GM18861 (cell line): Measurements from ENCODE around the gene MAGOH.
"Not testable (repeated sequence)": the region's sequence is repeated elsewhere in the genome, so short reads cannot be mapped to it uniquely, and the experiment has no call there.

Experiments used
- ATAC-seq: cut with Tn5 transposase; IDR thresholded peaks from one replicate; pipeline ENCODE4 v1.9.1; 2021; ENCODE audit not compliant: unreplicated experiment

Gene MAGOH

DNA sequence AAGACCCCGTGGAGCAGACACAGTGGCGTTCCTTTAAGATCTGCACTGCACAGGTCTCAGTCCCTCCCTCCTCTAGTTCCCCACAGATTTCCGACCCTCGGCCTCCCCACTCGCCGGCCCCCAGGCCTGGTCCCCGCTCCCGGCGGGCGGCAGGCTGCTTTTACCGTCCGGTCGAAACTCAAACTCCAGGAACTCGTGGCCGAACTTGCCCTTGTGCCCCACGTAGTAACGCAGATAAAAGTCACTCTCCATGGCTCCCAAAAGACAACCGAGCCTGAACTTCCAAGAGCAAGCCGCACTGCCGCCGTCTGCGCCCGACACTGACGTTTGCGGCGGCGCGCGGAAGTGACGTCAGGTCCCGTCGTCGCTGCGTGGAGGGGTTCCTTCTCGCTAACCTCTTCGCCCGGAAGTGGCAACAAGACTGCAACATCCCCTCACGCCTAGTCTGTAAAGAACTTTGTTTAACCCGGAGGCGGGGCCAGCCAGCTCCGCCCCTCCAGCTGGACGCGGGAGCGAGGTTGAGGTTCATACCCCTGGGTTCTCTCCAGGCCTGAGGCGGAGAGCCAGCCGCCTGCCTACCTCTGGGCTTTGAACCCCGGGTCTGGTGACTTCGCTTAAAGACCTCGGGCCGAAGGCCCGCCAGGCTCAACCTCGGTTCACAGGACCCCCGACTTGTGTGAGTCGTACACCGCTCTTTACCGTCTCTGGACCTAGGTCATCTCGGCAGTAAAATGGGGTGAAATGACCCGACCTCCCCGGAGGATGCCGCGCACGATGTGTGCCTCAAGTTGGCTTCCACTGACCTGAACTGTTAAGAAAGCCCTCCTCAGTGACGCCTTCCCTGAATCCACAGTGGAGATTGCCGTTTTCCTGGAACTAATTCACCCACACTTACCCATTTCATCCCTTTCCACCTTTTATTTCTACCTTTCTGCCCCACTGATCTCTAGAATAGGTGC, at the start of gene MAGOH:
Gene MAGOH (minus strand): TSS at position 322 of the 959 bp plus-strand sequence. CDS start 70 bp downstream, at position 252.
- ATAC-seq, result peak; percentile 95

DNA sequence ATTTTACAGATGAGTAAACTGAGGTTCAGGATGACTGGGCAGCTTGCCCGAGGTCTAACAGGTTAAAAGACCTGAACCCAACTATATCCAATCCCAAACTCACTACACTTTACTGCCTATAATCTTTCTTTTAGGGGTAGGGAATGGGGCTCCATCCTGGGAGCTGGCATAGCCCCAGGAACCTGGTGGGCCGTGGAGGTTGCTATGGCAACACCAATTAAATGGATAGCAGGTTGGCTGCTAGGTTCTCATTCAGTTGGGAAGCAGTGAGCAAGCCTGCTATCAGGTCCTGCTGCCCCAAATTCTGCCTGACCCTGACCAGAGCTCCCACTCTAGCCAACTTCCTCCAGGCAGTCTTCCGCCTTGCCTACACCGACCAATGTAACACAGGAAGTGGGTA, 48.6 kb upstream of the MAGOH start:
- no peak for ATAC-seq

DNA sequence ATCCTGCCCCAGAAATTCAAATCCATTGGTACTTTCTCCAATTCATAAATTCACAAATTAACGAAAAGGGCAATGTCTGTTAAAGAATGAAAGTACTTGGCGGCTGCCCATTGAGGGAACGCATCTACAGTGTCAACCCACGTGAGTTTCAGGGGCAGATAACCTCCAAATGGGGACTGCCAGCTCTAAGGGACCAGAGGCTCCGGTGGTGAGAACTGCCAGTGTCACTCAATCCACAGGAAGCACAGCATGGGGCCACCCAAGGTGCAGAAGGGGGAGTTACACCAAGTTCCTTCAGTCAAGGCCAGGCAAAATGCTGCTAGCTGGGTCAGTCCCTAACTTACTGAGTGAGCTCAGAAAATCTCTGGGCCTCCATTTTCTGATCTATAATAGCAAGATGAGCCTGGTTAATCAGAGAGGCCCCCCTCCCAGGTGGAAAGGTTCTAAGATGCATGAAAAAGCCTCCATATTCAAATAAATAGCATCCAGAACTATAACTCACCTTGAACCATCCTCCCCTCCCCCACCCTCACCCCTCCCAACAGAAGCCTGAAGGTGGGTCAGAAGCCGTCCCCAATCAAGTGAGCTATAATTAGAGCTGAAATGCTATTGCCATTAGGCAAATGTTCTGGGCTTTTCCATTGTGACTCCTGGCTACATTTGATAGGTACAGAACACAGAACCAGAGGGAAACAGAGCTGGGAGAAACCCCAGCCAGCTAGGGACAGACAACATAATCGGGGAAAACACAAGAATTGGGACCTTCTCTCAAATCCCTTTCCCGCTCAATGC, 47.8 kb upstream of the MAGOH start:
- no peak for ATAC-seq

DNA sequence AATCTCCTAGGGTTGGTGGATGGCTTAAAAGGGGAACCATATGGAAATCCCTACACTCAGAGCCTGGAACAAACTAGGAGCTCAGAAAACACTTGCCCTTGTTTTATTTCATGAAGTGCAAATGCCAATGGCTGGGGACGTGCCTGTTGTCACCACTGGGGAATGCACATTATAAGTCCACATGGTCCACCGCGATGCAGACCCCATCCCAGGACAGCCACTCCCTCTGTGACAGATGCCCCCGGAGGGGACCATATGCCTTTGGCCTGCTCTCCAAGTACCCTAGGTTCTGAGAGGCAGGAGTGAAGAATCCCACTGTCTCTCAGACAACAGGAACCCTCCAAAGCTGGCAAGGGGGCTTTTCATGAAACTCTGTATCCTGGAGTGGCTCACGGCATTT, 47.2 kb upstream of the MAGOH start:
- ATAC-seq, result no peak

DNA sequence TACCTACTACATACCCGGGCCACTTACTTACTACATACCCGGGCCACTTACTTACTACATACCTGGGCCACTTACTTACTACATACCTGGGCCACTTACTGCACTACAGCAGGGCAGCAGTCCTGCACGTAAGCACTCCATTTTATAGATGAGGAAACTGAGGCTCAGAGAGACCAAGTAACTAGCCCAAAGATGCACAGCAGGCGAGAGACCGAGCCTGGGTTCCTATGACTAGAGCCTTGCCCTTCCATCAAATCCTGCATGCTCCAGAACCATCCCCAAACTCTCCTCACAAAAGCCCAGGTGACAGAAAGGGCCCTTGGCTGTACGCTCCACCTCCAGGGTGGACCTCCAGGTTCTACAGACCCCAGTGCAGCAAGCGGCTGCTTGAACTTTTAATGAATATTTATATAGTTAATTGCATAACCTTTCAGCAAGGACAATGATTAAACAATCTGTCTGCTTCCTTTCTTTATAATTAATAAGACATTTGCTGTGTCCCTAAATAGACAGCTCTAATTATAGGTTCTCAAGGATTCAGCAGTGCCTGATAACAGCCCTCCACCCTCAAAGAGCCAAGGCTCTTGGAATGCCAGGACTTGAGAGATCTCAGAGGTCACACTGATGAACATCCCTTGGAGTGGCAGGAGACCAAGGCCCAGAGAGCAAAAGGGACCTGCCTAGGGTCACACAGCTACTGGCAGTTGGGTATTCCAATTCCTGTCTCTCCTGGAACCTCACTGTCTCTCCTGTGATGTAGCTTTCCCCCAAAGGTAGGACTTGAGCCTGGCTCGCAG, 46.1 kb upstream of the MAGOH start:
- no peak for ATAC-seq

DNA sequence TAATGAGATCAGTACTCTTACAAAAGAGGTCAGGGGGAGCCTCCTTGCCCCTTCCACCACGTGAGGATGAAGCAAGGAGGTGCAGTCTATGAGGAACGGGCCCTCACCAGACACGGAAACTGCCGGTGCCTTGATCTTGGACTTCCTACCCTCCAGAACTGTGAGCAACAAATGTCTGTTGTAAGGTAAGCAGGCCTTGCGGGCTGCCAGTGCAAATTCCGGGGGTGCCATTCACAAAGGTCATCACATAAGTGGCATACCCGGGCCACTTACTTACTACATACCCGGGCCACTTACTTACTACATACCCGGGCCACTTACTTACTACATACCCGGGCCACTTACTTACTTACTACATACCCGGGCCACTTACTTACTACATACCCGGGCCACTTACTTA, 44.8 kb upstream of the MAGOH start:
- not testable (repeated sequence) for ATAC-seq

DNA sequence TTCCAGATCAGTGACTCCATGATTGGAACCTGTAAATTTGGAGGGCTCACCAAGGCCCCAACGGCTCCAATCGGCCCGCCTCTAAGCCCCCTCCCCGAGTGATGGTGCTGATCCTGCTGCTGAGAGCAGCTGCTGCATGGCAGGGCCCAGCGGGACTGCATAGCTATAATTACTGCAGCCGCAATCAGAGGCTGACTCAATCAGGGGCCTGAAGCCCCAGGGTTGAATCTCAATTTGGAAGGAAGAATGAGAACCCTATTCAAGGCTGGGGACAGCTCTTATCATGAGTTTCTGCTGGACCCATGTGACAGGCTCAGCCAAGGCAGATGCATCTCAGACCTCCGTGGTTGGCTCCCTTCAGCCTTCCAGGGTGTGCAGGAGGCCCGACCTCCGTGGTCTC, 42.8 kb upstream of the MAGOH start:
- ATAC-seq, result no peak

DNA sequence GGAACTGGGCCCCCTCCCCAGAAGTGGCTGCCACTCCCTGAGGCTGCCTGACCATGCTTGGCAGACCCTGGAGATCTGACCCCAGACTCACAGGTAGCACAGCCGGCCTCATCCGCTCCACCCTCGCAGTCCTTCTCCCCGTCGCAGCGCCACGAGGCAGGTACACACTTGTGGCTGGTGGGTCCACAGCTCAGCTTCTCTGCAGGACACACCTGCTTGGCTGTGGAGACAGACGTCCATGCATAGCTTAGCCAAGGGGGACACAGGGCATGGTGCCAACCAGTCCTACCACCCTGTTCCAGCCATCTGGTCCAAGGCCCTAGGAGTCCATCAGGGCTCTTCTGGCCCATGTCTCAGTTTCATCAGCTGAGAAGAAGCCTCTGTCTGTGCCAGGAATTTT, 42.2 kb upstream of the MAGOH start:
- no peak for ATAC-seq

DNA sequence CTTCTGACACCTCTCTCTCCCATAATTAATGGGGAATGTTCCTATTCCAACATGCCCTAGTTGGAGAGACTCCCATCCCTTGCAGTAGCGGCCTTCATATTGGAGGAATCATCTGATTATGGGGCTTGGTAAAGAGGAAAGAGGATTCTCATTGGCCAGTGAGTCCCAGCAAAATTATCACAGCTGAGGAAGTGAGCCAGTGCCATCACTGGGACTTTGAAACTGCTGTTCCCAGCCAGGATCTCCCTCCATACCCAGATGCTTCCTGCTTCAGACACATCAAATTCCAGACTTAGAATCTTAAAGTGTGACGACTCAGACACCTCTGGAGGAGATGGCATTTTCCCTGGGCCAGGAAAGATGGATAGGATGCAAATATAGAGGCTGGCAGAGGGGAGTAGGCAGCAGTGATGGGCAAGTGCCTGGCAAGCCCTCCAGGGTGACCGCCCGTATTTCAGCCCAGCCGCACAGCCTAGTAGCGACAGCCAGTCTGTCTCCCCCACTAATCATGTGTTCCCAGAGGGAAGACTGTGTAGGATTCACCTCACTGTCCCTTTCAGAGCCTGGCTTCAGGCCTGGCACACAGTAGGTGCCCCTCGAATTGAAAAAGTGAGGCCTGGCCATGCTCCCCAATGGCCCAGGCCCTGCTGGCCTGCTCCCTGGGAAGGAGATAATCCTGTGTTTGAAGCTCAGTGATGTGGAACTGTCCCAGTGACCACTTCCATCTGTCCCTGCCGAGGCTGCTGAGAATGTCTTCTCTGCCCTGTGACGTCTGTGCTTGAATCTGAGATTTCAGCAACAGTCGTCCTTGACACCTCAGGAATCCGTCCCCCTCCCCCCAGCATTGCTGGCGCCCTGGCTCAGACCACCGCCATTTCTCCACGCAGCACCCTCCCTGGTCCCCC, 41.2 kb upstream of the MAGOH start:
- no peak for ATAC-seq

DNA sequence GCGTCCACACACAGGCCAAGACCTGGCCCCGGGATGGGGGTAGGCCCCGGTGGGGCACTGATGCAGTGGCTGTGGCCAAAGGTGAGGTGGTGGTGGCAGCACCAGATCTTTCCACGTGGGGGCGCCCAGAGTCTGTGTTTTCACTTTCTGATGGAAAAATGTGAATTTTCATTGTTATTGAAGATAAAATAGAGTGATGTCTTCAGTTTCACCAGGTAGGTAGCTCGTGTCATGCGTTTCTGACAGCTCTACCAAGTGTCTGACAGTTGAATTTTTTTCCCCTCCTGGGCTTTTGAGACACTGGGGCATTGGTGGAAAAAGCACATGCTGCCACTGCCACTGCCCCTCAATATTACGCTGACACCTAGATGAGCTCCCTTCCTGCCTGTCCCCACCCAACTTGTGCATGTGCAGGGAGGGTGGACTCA, 40.0 kb upstream of the MAGOH start:
- ATAC-seq, result no peak

DNA sequence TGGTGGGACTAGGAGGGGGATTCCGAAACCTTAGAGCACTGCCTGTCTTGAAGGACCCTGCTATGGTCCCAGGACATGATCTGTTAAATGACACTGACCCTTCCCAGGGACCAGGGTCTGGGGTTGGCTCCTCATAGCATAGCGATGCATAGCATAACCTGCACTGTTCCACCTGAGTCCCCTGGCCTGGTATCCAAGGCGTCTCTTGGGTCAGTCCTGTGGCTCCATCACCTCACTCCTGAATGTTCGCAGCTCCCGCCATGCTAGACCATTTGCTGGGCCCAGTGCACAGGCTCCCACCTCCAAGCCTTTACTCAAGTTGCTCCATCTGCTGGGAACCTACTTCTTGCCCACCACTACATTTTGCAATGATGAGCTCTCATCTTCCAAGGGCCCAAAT, 39.0 kb upstream of the MAGOH start:
- no peak for ATAC-seq

DNA sequence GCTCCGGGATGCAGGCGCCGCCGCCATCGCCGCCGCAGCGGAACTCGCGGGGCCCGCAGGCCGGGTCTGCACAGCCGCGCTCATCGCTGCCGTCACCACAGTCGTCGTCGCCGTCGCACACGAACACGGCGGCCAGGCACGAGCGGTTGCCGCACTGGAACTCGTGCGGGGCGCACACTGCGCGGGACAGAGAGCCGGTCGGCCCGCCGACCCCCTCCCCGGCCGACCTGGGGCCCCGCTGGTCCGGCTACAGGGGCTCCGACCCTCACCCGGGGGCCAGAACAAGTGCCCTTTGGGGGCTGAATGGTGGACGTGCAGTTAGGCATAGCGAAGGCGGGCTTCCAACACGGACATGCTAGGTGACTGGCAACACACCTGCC, 38.6 kb upstream of the MAGOH start:
- ATAC-seq, result no peak

DNA sequence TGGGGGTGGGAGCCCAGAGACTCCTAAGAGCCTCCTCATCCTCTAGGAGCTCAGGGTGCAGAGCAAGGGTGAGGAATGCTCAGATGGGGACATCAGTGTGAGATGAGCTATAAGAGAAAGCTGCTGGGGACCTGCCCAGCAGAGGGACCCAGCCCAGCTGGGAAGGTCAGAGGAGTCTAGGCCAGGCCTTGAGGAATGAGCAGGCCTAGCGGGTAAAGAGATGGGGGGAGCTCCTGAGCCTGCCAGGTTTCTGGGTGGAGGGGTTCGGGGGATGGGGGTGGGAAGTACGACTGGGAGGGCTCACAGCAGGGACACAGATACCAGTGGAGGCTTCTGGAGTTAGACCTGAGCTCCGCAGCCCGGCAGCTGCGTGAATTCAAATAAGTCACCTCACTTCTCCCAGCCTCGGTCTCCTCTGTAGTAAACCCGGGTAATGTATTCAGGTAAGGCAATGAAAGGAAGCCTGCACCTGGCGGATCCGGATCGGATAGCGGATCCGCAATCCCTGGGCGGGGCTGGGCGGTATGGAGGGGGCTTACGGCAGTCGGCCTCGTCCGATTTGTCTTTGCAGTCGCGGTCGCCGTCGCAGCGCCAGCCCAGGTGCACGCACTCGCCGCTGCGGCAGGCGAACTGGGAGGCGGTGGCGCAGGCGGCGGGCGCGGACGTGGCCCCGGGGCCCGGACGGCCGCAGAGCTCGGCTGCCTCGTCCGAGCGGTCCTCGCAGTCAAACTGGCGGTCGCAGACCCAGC, 38.0 kb upstream of the MAGOH start:
- no peak for ATAC-seq

DNA sequence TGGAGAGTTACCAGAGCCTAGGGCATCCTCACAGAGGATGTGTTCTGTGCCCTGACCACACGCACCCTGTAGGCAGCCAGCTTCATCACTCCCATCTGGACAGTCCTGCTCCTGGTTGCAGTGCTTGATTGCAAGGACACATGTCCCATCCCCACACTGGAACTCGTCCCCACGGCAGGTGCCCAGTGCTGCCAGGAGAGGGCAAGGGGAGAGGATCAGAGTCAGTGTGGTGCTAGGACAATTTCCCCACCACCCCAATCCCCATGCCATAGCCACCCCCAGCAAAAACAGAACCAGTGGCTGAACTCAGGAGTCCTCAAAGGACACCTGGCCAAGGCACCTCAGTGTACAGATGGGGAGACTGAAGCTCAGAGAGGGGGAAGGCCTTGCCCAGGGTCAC, 37.2 kb upstream of the MAGOH start:
- no peak for ATAC-seq

DNA sequence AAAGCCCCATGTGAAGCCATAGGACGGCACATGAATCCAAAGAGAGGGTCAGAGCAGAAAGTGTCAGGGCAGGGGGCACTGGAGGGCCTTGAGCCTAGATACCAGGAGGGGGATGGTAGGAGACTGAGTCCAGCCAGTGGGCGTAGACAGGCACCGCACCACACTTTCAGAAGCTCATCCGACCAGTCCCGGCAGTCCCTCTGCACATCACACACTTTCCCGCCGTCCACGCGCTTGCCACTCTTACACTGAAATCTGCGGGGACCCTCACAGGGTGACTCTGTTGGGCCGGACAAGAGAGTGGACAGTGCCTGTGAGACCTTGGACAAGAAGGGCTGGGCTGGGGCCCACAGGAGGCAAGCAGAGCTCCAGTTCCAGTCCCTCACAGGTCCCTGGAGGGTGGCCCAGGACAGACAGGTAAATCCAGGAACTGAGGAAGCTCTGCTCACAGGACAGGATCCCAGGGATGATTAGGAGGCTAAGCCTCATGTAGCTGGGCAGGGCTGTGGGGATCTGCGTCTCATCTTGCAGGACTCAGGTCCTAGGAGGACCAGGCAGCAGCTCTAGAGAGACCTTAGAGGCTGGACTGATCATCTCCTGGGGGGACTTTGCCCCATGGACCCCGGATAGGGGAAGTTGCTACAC, 36.3 kb upstream of the MAGOH start:
- no peak for ATAC-seq

DNA sequence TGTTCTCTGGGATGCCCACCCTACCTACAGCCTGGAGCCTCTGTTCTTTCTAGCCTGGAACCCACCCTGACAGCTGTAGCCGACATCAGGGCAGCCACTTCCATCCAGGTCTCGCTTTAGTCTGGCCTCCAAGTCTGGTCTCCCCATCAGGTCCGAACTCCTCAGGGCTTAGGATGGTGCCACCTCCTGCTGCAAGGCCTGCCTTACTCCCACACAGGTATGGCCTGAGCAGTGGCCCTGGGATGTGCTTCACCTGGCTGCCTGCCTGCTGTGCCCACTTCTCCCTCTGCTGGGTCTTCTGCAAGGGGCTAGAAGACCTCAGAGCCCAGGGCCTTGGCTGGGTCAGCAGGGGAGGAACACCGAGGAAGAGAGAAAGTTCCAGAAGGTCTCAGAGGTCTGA, 35.7 kb upstream of the MAGOH start:
- no peak for ATAC-seq

DNA sequence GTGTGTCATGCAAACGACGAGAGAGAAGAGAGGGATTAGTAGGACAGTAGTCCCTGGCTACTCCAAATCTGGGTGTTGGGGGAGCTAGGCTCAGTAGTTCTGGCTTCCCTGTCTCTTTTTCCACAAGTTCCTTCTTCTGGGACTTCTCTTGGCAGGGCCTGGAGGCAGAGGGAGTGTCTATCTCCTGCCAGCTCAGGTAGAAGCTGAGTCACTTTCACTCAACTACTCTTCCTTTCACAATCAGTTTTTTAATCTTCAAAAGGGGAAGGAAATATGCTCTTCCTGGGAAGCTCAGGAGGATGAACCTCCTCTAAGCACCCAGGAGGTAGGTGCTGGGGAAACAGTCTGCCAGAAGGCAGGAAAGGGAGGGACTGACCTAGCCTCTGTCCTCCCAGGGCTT, 35.2 kb upstream of the MAGOH start:
- ATAC-seq, result no peak

DNA sequence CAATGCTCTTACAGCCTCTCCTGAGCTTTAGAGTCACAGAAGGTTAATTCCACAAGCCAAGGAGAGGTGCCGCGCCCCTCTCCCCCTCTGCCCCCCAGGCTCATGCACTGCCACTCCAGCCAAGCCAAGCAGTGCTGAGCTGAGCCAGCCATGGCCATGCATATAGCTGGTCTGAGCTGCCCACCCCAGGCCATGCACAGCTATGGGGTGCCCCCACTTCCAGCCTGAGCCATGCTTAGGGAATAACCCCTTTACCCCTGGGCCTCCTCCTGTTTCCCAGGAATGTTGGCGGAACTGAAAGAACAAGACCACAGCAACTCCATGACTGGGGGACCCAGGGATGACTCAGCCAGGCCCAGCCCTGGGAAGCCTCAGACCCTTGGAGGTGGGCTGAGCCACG, 34.0 kb upstream of the MAGOH start:
- no peak for ATAC-seq

DNA sequence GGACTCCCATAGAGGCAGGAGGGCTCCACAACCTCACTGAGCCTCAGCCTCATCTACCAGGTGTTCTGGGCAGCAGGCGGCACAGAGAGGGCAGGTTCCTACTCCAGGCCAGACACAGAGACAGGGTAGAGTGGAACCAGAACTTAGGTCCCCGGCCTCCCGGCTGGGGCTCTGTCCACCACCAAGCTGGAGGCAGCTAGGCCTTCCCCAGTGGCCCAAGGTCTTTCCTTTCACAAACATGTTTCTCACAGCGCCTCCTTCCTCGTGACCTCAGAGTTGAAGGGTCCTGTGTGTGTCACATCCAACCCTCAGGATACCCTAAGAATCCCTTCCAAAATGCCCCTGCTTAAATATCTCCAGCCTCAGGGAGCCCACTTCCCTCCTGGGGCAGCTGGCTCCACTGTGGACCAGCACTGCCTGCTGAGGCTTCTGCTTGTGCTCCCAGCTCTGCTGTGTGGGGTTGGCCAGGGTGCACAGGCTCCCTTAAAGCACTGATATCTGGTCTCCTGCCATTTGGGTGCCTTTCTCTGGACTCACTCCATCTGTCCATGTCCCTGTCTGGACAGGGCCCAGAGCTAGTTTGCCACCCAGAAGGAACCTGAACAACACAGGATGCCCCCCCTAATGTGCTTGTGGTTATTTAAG, 33.2 kb upstream of the MAGOH start:
- ATAC-seq, result no peak
